ENCODE measurements around the gene RNF150. TPM values are rescaled to one million over a fixed set of nuclear protein-coding genes. Genes with fewer than 3 reads are reported as not detected.

RNF150 gene
- total and polyA plus RNA-seq, 2 experiments from 2014 or later, result 4.2 to 9.2 TPM

GRCh38 chr4:140861359-140862176 is 271.7 kb downstream of the RNF150 start:
- H3K36me3 ChIP-seq (replicated peaks; ENCODE audit: insufficient read depth, low read depth), result no peaks in the 10 kb centered on the region
- no peak overlapping the region for H3K27ac ChIP-seq
- no peaks in the 10 kb centered on the region for H3K9me2 ChIP-seq (replicated peaks; ENCODE audit: insufficient read depth)
- H4K20me1 ChIP-seq (ENCODE audit: insufficient read depth, poor library complexity, severe bottlenecking), result no peaks in the 10 kb centered on the region
- 43% methylated on average over 7 of the region's 7 CpGs for WGBS (ENCODE audit: low lambda C conversion rate, missing lambda C conversion rate)
- peaks cover 4% of the 10 kb centered on the region for H3K4me1 ChIP-seq (ENCODE audit: insufficient read depth)
- H3K79me2 ChIP-seq, result no peaks in the 10 kb centered on the region
- H3K4me2 ChIP-seq, result no peak overlapping the region
- no peaks in the 10 kb centered on the region for H3K9me3 ChIP-seq (ENCODE audit: low read depth)
- peak; percentile 91 for TF ChIP-seq CTCF (IDR thresholded peaks at IDR 0.05; ENCODE audit: poor library complexity)
- no peak for TF ChIP-seq EZH2phosphoT487 (IDR thresholded peaks at IDR 0.05; ENCODE audit: low read depth, severe bottlenecking, unreplicated experiment)
- peak; percentile 88 for DNase-seq (ENCODE audit: low spot score)
- H3K27me3 ChIP-seq, result peaks cover 4% of the 10 kb centered on the region
- no peak overlapping the region for H2AFZ ChIP-seq
- no peak overlapping the region for H3K4me3 ChIP-seq

- H3K9me3 ChIP-seq (ENCODE audit: low read depth), result no peaks in the 10 kb centered on the region
- TF ChIP-seq CTCF (IDR thresholded peaks at IDR 0.05; ENCODE audit: poor library complexity), result no peak
- H3K79me2 ChIP-seq, result no peaks in the 10 kb centered on the region
- H3K4me3 ChIP-seq, result no peak overlapping the region
- peaks cover 4% of the 10 kb centered on the region for H3K27me3 ChIP-seq
- no peak for DNase-seq (ENCODE audit: low spot score)
- 43% methylated on average over 3 of the region's 3 CpGs for WGBS (ENCODE audit: low lambda C conversion rate, missing lambda C conversion rate)
- no peaks in the 10 kb centered on the region for H4K20me1 ChIP-seq (ENCODE audit: insufficient read depth, poor library complexity, severe bottlenecking)
- no peaks in the 10 kb centered on the region for H3K9me2 ChIP-seq (replicated peaks; ENCODE audit: insufficient read depth)
- H2AFZ ChIP-seq, result no peak overlapping the region
- H3K36me3 ChIP-seq (replicated peaks; ENCODE audit: insufficient read depth, low read depth), result no peaks in the 10 kb centered on the region
- H3K27ac ChIP-seq, result no peak overlapping the region
- H3K4me2 ChIP-seq, result no peak overlapping the region
- H3K4me1 ChIP-seq (ENCODE audit: insufficient read depth), result no peaks in the 10 kb centered on the region
These were observed 274.4 kb downstream of the RNF150 start for GRCh38 chr4:140858897-140859296.

- no peaks in the 10 kb centered on the region for H3K27me3 ChIP-seq
- no peaks in the 10 kb centered on the region for H3K79me2 ChIP-seq
- no peak overlapping the region for H3K4me3 ChIP-seq
- no peak overlapping the region for H2AFZ ChIP-seq
- TF ChIP-seq EZH2 (IDR thresholded peaks at IDR 0.05; ENCODE audit: borderline replicate concordance) (no peak), CTCF (IDR thresholded peaks at IDR 0.05; ENCODE audit: poor library complexity) (no peak), EZH2phosphoT487 (IDR thresholded peaks at IDR 0.05; ENCODE audit: low read depth, severe bottlenecking, unreplicated experiment) (no peak)
- no peak for DNase-seq (ENCODE audit: low spot score)
- no peaks in the 10 kb centered on the region for H3K9me3 ChIP-seq (ENCODE audit: low read depth)
- no peaks in the 10 kb centered on the region for H3K36me3 ChIP-seq (replicated peaks; ENCODE audit: insufficient read depth, low read depth)
- no peak overlapping the region for H3K27ac ChIP-seq
- no peak overlapping the region for H3K4me2 ChIP-seq
- no peaks in the 10 kb centered on the region for H3K4me1 ChIP-seq (ENCODE audit: insufficient read depth)
- H3K9me2 ChIP-seq (replicated peaks; ENCODE audit: insufficient read depth), result no peaks in the 10 kb centered on the region
- no peaks in the 10 kb centered on the region for H4K20me1 ChIP-seq (ENCODE audit: insufficient read depth, poor library complexity, severe bottlenecking)
- 76% methylated on average over 2 of the region's 2 CpGs for WGBS (ENCODE audit: low lambda C conversion rate, missing lambda C conversion rate)
These were observed 276.2 kb downstream of the RNF150 start for GRCh38 chr4:140857111-140857510.
